ENCODE results near the gene OOSP3.
"Not testable (repeated sequence)": the region's sequence is repeated elsewhere in the genome, so short reads cannot be mapped to it uniquely, and the experiment has no call there.

OOSP3 gene, protein sequence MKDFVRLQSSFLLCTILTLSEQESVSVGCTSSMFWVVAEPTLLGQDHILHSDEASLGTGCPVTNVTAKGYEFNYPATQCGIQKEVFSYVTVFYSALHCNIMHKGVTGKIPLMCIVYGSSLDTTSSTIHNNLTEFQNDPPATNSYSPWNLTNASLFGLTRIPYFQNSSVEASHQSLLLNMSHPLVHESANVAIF

DNA sequence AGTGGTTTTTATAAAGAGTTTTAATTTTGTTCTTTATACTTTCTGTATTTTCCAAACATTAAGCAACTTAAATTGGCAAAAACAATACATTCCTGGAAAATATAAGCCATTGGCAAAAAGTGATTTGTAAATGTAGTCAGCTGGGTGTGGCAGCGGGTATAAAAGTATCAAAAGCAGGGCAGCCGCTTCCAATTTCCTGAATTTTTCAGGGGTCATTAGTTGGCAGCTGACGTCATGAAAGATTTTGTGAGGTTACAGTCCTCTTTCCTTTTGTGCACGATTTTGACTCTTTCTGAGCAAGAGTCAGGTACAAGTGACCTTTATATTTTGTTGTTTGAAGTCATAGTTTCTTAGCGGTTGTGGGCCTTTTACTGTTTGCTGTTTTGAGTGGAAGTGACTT is at the start of gene OOSP3:
Gene OOSP3, plus strand, starts transcription at position 208 of the 400 bp plus-strand sequence. Its CDS starts 27 bp downstream, at position 235.
- no peak for FAIRE-seq

DNA sequence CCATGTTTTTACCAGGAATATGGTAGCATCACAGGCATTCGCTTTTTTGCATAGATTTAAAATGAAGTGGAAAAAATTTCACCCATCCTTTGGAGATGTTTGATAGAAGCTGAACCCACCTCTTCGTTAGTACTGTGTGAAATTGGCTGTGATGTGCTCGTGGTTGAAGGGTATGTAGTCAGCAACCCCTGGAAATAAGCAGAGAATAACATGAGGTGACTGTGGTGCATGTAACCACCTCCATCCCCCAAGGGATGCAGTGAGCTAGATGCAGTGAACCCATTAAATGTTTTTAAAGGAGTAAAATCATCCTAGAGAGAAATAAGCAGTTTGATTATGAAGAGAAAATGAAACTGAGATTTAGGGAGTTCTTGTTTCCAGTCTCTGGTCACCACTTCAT is 49.2 kb upstream of the OOSP3 start:
- FAIRE-seq: no peak

GRCh38 chr11:59833602-59834001 is 45.0 kb upstream of the OOSP3 start:
- no peak for FAIRE-seq

DNA sequence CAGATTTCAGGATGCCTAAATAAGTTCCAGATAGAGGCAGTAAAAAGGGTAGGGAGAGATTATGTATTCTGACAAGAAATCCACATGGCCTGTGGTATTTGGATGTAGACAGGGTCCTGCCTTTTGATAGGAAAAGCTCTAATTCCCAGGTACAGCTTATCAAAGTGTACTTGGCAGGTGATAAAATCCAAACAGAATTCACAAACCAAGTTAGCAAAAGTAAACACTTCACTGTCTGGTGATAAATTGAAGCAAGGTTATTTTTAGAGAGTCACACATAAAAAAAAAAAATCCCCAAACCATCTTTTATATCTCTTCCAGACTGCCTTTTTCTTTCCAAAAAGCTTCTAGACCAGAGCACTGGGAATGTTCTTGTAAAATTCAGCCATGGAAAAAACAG is 39.0 kb upstream of the OOSP3 start:
- no peak for FAIRE-seq

GRCh38 chr11:59841514-59841913 is 37.1 kb upstream of the OOSP3 start:
- no peak for FAIRE-seq

- FAIRE-seq: no peak
Observed at GRCh38 chr11:59842316-59842715, 36.3 kb upstream of the OOSP3 start.

DNA sequence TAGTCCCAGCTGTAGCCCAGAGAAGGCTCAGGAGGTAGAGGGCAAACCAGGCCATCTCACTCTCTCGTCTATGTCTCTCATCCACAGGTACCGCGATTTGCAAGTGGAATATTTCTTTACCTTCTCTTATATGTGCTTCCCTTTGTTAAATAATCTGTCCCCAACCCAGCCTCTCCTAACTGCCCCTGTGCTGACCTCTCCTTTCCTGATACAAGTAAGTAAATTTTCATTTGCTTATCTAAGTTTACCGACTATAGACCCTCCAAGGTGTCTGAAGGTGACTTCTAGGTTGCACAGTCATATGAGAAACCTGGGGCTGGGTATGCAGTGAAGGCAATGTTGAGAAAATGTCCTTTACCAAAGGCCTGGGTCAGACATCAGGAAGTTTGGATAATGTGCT is 33.2 kb upstream of the OOSP3 start, which contains the start of gene CBLIF:
Gene CBLIF, minus strand, starts transcription at position 101 of the 400 bp plus-strand sequence. Its CDS starts 46 bp downstream, at position 55.
- FAIRE-seq: no peak

GRCh38 chr11:59846556-59846955 is 32.0 kb upstream of the OOSP3 start:
- FAIRE-seq: no peak

- FAIRE-seq: no peak
Observed at GRCh38 chr11:59847626-59848025, 31.0 kb upstream of the OOSP3 start.

DNA sequence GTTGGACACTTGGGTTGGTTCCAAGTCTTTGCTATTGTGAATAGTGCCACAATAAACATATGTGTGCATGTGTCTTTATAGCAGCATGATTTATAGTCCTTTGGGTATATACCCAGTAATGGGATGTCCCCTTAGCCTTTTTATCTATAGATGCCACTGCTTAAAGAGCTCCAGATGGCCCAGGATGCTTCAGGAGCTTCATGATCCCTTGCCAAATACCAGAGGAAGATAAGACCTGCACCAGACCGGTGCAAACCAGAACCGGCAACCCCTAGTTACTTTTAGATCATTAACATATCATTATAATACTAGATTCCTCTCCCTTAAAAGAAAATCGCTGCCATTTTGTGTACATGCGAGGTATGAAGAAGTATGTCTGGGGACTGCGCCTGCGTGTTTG is 30.1 kb upstream of the OOSP3 start:
- not testable (repeated sequence) for FAIRE-seq

- no peak for FAIRE-seq
Observed at GRCh38 chr11:59849129-59849528, 29.5 kb upstream of the OOSP3 start.

- not testable (repeated sequence) for FAIRE-seq
Observed at GRCh38 chr11:59849551-59849950, 29.0 kb upstream of the OOSP3 start.

GRCh38 chr11:59851416-59851815 is 27.2 kb upstream of the OOSP3 start:
- FAIRE-seq: not testable (repeated sequence)

DNA sequence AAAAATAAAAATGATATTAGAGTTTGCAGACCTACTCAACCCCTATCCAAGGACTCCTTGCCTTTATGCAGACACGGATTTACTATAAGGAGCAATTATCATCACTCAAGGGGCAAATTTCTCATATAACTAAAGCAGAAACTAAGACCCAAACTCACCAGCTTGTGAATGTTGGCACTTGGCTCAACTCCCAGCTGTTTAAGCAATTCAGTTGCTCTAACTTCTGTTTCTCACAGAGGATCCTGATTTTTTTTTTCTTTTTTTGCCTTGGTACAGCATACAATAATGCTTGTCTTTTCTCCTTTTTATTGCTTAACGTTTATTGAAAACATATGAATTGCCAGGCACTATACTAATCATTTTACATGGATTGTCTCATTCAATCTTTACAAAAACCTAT is 23.7 kb upstream of the OOSP3 start:
- no peak for FAIRE-seq

- no peak for FAIRE-seq
Observed at GRCh38 chr11:59857439-59858434, 20.8 kb upstream of the OOSP3 start.

DNA sequence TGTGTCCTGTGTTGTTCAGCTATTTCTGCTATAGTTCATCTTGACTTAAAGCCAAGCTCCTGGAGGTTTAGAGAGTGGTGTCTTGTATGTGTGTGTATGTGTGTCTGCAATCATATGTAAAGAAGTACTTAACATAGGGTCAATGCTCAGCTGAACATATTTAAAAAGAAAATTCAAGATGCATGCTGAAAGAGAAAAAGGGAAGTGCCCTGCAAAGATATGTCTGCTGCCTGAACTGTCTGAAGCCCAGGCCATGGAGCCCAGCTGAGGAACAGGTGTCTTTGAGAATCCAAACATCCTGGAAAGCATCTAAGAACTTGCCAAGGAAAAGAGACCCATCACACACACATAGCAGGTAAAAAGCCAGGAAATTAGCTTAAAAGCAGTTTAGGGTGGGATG is 18.9 kb upstream of the OOSP3 start:
- FAIRE-seq: no peak

- FAIRE-seq: no peak
Observed at GRCh38 chr11:59862252-59862651, 16.3 kb upstream of the OOSP3 start.

- no peak for FAIRE-seq
Observed at GRCh38 chr11:59865031-59865430, 13.6 kb upstream of the OOSP3 start.

- no peak for FAIRE-seq
Observed at GRCh38 chr11:59866397-59866796, 12.2 kb upstream of the OOSP3 start, which contains the start of gene TCN1. Gene TCN1 (minus strand): TSS chr11:59866487. CDS start chr11:59866470, 17 bp downstream.

DNA sequence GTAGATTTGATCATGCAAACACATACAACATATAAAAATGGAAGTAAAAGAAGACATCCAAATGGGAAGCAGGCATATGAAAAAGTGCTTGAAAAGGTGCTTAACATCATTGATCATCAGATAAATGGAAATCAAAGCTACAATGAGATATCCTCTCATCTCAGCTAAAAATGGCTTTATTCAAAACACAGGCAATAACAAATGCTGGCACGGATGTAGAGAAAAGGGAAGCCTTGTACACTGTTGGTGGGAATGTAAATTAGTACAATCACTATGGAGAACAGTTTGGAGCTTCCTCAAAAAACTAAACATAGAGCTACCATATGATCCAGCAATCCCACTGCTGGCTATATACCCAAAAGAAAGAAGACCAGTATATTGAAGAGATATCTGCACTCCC is 11.7 kb upstream of the OOSP3 start:
- no peak for FAIRE-seq

DNA sequence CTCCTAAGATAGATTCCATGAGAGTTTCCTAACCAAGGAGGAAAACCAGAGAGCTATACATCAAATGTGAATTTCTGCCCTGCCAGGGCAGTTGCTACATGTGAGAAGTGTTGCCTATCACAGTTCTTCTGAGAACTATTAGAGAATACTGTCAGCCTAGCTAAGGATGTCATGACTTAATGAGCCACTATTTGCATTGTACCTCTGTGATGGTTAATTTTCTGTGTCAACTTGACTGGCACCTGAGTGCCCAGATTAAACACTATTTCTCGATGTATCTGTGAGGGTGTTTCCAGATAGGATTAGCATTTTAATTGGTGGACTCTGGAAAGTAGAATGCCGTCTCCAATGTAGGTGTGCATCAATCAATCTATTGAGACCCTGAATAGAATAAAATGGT is 10.6 kb upstream of the OOSP3 start:
- FAIRE-seq: no peak

DNA sequence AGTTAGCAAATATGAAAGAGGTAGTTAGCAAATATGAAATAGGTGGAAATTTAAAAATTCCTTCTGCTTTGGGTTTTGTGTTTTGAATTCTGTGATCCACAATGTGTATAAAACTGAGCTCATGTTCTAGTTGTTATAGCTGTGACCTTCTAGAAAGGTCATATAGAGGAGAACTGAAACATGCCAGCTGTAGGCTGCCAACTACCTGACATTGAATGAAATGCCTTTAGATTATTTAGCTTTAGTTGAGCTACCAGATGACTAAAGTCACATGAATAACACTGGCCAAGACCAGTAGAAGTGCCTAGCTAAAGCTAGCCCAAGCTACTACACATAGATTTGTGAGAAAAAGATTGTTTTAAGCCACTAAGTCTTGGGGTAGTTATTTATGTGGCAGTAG is 6.5 kb upstream of the OOSP3 start:
- no peak for FAIRE-seq

GRCh38 chr11:59875856-59876519 is 2.6 kb upstream of the OOSP3 start:
- FAIRE-seq: no peak

All from islet of Langerhans (tissue), 1 donor.